A673 (cell line): ENCODE data around the gene ANLN.

Experiments used
- EZH2 ChIP-seq: fragments of 200-600 bp; sonication (generic); IDR thresholded peaks from 2 replicates; pipeline ENCODE4 v1.6.1; 2017; ENCODE audit warnings: borderline replicate concordance, low read depth, mild to moderate bottlenecking, mixed read lengths, antibody characterized with exemption, low read length; ENCODE audit not compliant: poor library complexity, severe bottlenecking
- TF ChIP-seq, protein P1 (sequence below): fragments of 300-800, 200-600 bp; sonication (generic); conservative IDR thresholded peaks from 2 replicates; pipeline ENCODE4 v1.5.1; 2017; ENCODE audit warnings: low read depth, mild to moderate bottlenecking, antibody characterized with exemption, low read length, moderate library complexity, mixed read lengths

DNA sequence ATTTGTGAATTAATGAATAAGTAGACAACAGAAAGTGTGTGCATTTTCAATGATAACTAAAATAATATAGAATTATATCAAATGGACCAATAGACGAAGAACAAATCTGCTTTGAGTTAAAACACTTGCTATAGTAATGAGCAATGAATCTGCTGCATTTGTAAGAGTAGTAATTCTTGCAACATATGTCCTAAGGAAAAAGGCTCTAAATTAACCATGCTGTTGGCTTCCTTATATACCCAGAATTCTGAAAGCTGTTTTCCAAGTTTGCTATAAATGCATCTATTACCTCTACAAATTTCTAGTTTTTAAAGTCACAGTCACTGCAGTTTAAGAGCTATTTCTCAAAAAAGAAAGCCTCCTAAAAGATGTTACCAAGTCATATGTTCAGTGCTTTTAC lies 20.5 kb upstream of the ANLN start:
- TF ChIP-seq, protein P1, sequence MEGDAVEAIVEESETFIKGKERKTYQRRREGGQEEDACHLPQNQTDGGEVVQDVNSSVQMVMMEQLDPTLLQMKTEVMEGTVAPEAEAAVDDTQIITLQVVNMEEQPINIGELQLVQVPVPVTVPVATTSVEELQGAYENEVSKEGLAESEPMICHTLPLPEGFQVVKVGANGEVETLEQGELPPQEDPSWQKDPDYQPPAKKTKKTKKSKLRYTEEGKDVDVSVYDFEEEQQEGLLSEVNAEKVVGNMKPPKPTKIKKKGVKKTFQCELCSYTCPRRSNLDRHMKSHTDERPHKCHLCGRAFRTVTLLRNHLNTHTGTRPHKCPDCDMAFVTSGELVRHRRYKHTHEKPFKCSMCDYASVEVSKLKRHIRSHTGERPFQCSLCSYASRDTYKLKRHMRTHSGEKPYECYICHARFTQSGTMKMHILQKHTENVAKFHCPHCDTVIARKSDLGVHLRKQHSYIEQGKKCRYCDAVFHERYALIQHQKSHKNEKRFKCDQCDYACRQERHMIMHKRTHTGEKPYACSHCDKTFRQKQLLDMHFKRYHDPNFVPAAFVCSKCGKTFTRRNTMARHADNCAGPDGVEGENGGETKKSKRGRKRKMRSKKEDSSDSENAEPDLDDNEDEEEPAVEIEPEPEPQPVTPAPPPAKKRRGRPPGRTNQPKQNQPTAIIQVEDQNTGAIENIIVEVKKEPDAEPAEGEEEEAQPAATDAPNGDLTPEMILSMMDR, result no peak
- TF ChIP-seq EZH2, result no peak
